ENCODE measurements around the gene GJC2.

GJC2 gene

DNA sequence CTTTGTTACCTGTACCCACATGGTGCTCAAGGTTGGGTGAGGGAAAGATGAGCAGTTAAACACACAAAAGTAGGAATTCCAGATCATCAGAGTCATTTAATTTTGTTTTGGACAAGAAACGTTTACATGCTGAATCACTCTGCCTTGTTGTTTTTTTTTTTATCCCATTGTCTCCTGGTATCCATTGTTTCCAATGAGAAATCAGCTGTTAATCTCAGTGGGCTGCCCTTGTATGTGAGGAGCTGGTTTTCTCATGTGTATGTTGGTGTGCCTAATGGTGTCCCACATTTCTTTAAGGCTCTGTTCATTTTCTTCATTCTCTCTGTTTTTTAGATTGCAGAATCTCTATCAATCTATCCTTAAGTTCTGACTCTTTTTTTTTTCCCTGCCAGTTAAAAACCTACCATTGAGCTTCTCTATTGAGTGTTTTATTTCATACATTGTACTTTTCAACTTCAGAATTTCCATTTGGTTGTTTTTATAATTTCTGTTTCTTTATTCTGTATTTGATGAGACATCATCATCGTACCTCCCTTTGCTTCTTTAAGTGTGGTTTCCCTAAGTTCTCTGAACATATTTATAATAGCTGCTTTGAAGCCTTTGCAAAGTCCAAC lies 49.4 kb downstream of the GJC2 start:
- intact Hi-C loops (cut with DNase I) = no loop called here
- no peak for DNase-seq

DNA sequence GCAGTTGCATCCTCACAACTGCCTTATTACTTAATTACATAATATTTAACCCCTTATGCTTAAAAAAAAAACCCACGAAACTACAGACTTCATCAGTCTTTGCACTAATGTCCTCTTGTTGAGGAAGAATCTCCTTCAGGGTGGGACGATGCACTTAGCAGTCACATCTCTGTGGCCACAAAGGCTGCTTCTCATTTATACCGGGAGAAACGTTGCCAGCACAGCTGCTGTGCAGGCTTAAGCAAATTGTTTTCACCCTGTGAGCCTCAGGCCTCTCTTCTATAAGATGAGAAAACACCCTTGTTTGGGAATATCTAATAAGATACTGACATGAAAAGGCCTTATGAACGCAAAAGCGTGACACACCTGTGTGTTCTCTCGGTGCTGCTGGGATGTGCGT lies 55.2 kb downstream of the GJC2 start:
- intact Hi-C loops (cut with DNase I) = no loop called here
- peak in 2 of 42 donors; percentile 8 to 16 for DNase-seq

DNA sequence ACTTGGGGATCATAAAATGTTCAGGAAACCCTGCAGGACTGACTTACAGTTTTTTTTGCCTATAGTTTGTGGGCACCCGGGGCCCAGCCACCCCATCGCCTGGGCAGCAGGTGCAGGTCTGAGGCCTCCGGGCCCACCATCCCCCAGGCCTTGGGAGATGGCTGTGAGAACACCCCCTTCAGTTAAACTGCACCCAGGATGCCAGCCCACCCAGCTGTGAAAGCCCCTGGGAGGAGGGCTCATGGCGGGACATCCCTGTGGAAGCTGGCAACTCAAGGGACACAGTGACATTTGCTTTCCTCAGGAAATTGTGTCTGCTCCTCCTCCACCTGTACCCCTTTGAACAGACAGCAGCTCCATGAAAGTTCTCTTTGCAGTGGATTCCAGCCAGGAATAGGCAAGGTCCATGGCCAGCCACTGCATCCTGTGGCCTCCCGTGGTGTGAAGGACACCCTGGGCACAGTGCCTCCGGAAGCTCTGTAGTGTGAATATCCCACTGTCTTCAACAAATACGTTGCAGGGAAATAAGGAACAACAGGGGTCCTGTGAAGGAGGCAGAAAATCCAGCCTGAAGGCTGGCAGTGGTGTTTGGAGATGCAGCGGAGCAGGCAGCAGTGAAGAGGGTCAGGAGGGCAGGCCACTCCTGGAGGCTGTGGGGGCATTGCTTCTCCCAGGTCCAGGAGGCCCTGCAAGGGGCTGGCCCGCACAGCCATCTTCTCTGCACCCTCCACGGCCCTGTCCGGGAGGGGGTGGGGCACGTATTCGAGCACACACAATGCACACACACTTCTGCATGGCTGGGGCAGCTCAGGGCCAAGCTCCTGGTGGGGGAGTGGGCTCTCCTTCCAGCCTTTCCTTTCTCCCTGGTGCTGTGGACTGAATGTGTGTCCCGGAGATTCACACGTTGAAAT lies 56.1 kb downstream of the GJC2 start:
- intact Hi-C loops (cut with DNase I) = no loop called here

DNA sequence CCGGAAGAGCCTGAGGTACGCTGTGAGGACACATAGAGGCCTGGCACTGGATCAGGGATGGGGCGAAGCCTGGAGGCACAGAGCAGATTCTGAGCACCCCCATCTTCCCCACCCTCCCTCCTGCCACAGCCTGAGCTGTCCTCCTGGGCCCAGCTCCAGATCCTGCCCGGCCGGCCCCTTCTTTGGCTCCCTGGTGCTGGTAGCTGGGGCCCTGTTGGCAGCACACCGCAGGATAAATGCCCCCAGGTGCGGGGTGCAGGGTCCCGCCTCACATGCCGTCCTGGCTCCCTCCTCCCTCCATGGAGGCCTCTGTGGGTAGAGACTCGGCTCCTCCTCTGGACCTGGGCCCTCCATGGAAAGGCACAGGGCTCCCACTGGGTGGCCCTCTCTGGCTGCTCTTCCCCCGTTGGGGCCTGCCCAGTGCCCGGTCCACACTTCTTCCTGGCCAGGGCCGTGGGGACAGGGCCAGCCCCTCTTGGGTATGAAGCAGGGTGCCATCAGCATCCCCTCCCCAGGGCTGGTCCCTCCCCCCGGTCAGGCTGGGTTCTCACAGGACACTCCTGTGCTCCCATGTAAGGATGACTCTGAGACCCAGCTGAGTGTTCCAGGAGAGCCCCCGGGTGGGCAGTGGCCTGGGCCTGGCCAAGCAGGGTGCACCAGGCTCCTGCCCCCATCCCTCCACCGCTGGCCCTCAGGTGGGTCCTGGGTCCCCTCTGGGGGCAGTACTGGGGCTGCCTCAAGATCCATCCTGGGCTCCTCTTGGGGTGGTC lies 57.0 kb downstream of the GJC2 start:
- DNase-seq = peak in 3 of 42 donors; percentile 10 to 41 (median 35)
- intact Hi-C loops (cut with DNase I) = no loop called here

More for the DNA sequence above, 56.1 kb downstream of the GJC2 start:
- DNase-seq = peak in 6 of 42 donors; percentile 5 to 43 (median 27)

DNA sequence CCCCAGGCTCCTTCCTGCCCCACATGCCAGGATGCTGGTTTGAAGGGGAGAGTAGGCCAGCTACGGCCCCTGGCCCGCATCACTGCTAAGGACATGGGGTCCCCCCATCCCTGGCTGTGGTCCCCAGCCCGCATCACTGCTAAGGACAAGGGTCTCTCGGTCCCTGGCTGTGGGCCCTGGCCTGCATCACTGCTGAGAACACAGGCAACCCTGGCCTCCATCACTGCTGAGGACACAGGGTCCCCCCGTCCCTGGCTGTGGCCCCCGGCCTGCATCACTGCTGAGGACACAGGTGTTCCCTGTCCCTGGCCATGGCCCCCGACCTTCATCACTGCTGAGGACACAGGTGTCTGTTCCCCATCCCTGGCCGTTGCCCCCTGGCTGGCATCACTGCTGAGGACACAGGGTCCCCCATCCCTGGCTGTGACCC lies 57.7 kb downstream of the GJC2 start:
- intact Hi-C loops (cut with DNase I) = no loop called here
- DNase-seq = peak in 3 of 42 donors; percentile 24 to 40 (median 36)

DNA sequence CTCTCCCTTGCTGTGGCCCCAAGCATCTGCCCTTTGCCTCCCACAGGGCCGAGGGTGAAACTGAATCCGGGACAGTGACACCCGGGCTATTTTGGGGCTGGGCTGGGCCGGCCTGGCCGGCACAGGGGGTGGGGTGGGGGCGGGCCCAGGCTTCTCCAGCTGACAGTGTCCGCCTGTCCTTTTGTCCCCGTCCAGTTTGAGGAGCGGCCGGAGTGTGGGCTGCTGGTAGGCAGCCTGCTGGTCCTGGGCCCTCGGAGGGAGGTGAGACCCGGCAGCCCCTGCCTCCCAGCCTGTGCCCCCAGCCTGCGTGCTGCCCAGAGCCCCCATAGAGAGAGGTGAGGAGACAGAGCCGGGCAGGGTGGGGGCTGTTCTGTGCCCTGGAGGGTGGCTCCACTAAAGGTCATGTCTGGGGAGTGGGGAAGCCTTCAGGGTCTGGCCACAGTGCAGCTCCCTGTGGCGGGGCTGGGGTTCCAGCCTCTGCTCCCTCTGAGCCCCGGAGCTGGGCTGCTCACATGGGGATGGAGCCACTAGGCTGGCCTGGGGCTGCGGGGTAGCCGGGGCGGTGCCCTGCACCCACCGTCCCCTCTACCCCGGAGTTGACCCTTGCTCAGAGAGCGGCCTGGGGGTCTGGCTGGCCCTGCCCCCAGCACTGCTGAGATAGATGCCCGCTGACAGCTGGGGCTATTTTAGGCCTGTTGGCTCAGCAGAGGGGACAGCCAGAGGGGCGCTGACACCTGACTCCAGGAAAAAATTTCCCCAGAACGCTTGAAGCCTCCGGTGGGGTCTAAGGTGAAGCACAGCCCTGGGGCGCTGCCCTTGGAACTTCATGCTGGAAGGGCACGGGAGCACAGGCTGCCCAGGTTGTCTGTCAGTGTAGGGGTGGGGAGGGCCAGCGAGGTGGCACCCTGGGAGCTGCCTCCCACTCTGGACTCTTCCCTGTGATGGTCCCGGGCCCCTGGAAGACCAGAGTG lies 58.4 kb downstream of the GJC2 start, which contains the start of gene OBSCN:
OBSCN (plus strand) TSS at position 194 of the 971 bp plus-strand sequence. CDS start 3,740 bp downstream, outside the sequence.
- intact Hi-C loops (cut with DNase I) = no loop called here
- DNase-seq = peak in 3 of 42 donors; percentile 7 to 38 (median 35)

DNA sequence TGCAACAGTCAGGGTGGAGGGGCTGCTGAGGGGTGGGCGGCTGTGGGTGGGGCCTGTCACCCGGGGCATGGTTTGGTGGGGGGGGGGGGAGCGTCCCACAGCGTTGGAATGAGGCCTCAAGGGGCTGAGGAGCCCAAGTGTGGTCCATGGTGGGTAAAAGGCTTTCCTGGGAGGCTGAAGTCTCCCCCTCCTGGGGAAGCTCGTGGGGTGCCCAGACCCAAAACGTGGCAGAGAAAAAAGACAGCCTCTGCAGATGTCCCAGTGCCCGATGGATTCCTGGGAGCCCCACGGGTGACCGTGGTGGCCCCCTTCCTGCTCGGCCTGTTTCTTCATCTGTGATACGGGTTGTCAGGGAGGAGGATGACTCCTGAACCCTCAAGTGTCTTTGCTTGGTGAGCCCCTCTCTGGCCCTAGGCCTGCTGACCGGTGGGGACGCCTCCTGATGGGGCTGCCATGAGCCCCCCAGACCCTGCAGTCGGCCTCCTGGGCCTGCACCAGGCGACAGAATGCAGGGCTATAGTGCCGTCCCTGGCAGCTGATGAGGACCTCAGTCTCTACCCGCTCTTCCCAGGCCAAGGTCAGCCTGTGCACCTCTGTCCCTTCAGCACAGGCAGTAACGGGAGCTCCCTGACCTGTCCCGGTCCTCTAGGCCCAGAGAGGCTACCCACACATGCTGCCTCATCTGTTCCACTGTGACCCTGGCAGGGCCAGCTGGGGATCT lies 59.3 kb downstream of the GJC2 start:
- intact Hi-C loops (cut with DNase I) = no loop called here

More for the DNA sequence above, 59.3 kb downstream of the GJC2 start:
- peak in 1 of 42 donors; percentile 31 for DNase-seq
